Activated T-cell treated with anti-CD3 and anti-CD28 coated beads, Interleukin-2, amount 50 U/mL, for 4 hours (primary cell): ENCODE results near the gene GAPT. TPM values are rescaled to one million over a fixed set of nuclear protein-coding genes. Genes with fewer than 3 reads are reported as not detected.

ENCODE experiments used
- total RNA-seq, 3 donors: library from RNA; stranded (reverse); gene quantifications; one replicate each; pipeline ENCODE4 v1.2.1, GENCODE V29; 2021

Gene GAPT
- total RNA-seq, 3 donors from 2014 or later, result not detected

Other genes starting within 250 kb of the GAPT start
- 1 to 10 TPM; 2.6 to 5.6 (median 4.4) TPM for gene PLK2, start 31.3 kb upstream of the GAPT start, total RNA-seq
- gene RAB3C, start 91.6 kb downstream of the GAPT start, total RNA-seq, result not detected